OCI-M1 (cell line): ENCODE data around the gene C20orf204.
A peak's percentile ranks its signal among the peaks of the same experiment; 100 is the strongest.
"Not testable (repeated sequence)": the region's sequence is repeated elsewhere in the genome, so short reads cannot be mapped to it uniquely, and the experiment has no call there.

Experiments
- DNase-seq: peaks from one replicate; lab custom pipeline; 2025; lab: John Stamatoyannopoulos, UW

Gene C20orf204

GRCh38 chr20:64083378-64083803 lies 47.4 kb downstream of the C20orf204 start:
- DNase-seq = peak; percentile 76

DNA sequence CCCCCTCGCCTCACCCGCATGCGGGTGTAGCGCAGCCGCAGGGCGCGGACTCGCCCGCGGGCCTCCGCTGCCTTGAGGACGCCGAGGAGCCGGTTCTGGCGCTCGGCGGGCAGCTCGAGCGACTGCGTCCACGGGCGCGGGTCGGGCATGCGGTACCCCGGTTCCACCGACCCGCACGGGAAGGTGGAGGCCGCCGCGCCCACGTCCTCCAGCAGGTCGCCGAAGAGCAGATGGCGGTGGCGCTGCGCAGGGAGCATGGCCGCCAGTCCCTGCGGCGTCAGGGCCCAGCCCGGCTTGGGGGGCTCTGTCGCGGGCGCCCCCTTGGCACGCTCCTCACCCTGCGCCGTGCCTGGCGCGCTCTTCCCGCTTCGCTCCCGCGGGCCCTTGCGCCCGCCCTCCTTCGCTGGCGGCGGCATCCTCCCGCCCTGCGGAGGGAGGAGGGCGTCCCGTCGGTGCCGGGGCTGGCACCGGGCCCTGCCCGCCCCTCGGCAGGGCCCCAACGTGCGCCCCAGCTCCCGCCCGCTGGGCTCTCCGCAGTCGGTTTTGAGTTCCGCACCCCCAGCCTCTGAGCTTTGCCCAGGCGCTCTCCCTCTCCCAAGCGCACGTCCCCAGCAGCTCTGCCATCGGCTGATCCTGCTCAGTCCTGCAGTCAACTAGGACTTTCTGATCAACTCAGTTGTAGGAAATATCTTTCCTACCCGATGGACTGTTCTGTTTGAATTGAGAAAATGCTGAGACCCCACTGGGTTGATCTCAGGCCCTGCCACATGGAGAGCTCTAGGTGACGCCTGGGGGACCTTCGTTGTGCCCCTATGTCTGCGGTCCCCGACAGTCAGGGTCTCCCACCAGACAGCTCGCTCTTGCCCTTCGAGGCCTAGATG lies 48.1 kb downstream of the C20orf204 start, which contains the start of gene LKAAEAR1:
Gene LKAAEAR1 (minus strand): TSS at position 595 of the 881 bp plus-strand sequence. CDS start 179 bp downstream, at position 416.
- DNase-seq = no peak

GRCh38 chr20:64084685-64085152 lies 48.7 kb downstream of the C20orf204 start:
- no peak for DNase-seq

DNA sequence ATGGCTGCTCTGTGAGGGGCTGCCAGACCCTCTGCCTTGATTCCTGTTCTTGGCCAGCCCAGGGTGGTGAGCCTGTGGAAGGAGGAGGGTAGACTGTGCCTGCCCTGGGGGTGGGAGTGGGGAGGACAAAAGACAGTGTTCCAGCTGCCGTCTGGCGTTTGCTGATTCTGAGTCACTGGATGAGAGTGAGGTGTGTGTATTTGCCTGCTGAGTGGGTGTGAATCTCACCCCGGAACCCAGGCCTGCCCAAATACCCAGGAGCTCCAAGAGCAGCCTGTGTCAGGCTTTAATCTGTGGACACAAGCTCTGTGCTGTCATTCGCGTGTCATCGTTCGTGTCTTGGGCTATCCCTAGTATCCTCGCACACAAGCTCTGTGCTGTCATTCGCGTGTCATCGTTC lies 50.8 kb downstream of the C20orf204 start:
- no peak for DNase-seq

DNA sequence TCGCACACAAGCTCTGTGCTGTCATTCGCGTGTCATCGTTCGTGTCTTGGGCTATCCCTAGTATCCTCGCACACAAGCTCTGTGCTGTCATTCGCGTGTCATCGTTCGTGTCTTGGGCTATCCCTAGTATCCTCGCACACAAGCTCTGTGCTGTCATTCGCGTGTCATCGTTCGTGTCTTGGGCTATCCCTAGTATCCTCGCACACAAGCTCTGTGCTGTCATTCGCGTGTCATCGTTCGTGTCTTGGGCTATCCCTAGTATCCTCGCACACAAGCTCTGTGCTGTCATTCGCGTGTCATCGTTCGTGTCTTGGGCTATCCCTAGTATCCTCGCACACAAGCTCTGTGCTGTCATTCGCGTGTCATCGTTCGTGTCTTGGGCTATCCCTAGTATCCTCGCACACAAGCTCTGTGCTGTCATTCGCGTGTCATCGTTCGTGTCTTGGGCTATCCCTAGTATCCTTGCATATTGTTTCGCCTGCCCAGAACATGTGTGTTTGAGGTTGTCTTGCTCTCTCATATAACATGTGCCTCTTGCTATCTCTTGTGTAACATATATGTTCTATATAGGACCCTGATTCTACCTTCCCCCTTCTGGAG lies 51.3 kb downstream of the C20orf204 start:
- not testable (repeated sequence) for DNase-seq

GRCh38 chr20:64088586-64088985 lies 52.6 kb downstream of the C20orf204 start:
- not testable (repeated sequence) for DNase-seq
